Right forelimb (tissue), 1 donor: ENCODE results near the gene KCNN3.

Experiments
- DNase-seq: peaks from one replicate; pipeline ENCODE4 v3.0.0-alpha.2; 2018

Gene KCNN3

GRCh38 chr1:154791292-154792166, 78.6 kb downstream of the KCNN3 start:
- no peak for DNase-seq

GRCh38 chr1:154788886-154789285, 81.2 kb downstream of the KCNN3 start:
- no peak for DNase-seq

- DNase-seq = no peak
These were observed 81.8 kb downstream of the KCNN3 start for GRCh38 chr1:154788110-154788870.

GRCh38 chr1:154786804-154787570, 83.1 kb downstream of the KCNN3 start:
- peak; percentile 11 for DNase-seq

GRCh38 chr1:154784924-154785531, 85.1 kb downstream of the KCNN3 start:
- peak; percentile 38 for DNase-seq

- DNase-seq = peak; percentile 25
These were observed 85.7 kb downstream of the KCNN3 start for GRCh38 chr1:154784416-154784815.

- DNase-seq = peak; percentile 29
These were observed 86.1 kb downstream of the KCNN3 start for GRCh38 chr1:154783976-154784375.

- DNase-seq = peak; percentile 32
These were observed 89.5 kb downstream of the KCNN3 start for GRCh38 chr1:154780541-154780940.

- peak; percentile 25 for DNase-seq
These were observed 90.4 kb downstream of the KCNN3 start for GRCh38 chr1:154779551-154780189.

GRCh38 chr1:154778944-154779343, 91.1 kb downstream of the KCNN3 start:
- DNase-seq = peak; percentile 13

- no peak for DNase-seq
These were observed 91.8 kb downstream of the KCNN3 start for GRCh38 chr1:154778275-154778674.

- DNase-seq = peak; percentile 6
These were observed 92.3 kb downstream of the KCNN3 start for GRCh38 chr1:154777781-154778180.

GRCh38 chr1:154777154-154777553, 92.9 kb downstream of the KCNN3 start:
- DNase-seq = peak; percentile 13

GRCh38 chr1:154775621-154776605, 94.2 kb downstream of the KCNN3 start:
- peak; percentile 45 for DNase-seq

- DNase-seq = no peak
These were observed 95.8 kb downstream of the KCNN3 start for GRCh38 chr1:154774175-154774855.

GRCh38 chr1:154773551-154773950, 96.5 kb downstream of the KCNN3 start:
- peak; percentile 38 for DNase-seq

GRCh38 chr1:154772606-154773506, 97.2 kb downstream of the KCNN3 start:
- peak; percentile 23 for DNase-seq

GRCh38 chr1:154772056-154772455, 98.0 kb downstream of the KCNN3 start:
- DNase-seq = peak; percentile 41
